ENCODE measurements around the gene CD5L.
A peak's percentile ranks its signal among the peaks of the same experiment; 100 is the strongest.

The CD5L gene

DNA sequence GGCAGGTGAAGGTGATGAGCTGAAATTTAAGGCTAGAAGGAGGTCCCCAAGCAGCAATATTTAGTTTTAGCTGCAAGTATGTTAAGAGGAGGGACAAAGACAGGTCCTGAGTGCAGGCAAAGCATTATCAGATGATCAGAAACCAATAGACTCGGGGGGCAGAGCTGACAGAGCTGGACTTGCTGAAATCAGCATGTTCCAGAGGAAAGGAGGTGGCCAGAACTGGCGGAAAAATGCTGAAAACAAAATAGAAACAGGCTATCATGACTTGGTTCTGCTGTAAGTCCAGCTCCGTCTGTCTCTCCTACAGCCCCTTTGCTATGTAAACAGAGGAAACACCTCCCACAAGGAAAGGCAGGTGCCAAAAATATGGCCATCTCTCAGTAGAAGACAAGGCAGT is at the start of gene CD5L:
CD5L (minus strand) TSS at position 101 of the 400 bp plus-strand sequence. CDS start 107 bp downstream, outside the sequence.
- H3K36me3 ChIP-seq (replicated peaks), result no peaks in the 10 kb centered on the region
- H3K9me3 ChIP-seq, result no peaks in the 10 kb centered on the region
- no peak within 1 kb of the TSS for H3K4me3 ChIP-seq
- H3K27me3 ChIP-seq (ENCODE audit: low read depth), result no peaks in the 10 kb centered on the region
- H3K4me1 ChIP-seq, result no peaks in the 10 kb centered on the region
- no peak for DNase-seq (ENCODE audit: low spot score in 2 of 2)
- in situ Hi-C loops (cut with MboI; ENCODE audit: low sequenced_read_pairs), result no loop called here

DNA sequence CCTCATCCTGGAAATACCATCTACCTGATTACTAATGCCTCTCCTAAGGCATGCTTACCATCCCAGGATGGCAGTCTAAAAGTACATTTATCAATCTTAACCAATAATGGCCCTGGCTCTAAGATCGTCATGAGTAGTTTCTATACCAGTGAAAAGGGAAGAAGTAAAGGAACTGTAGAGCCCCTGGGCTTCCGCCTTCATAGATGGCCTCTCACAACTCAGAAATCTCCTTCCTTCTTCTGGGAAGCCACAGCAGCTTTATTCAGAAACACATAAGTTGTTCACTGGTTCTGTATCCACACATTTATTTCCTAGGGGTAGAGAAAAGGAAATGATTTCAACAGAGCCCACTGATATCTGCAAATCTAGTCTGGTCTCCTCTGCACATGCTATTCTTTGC is 41.0 kb upstream of the CD5L start:
- Histone ChIP-seq H3K9me3 (no peaks in the 10 kb centered on the region), H3K27me3 (ENCODE audit: low read depth) (no peaks in the 10 kb centered on the region; the same call in 1 of the 2 replicates), H3K36me3 (replicated peaks) (no peaks in the 10 kb centered on the region), H3K4me1 (no peaks in the 10 kb centered on the region), H3K4me3 (no peak overlapping the region)
- in situ Hi-C loops (cut with MboI; ENCODE audit: low sequenced_read_pairs), result no loop called here
- no peak for DNase-seq (ENCODE audit: low spot score in 2 of 2)

DNA sequence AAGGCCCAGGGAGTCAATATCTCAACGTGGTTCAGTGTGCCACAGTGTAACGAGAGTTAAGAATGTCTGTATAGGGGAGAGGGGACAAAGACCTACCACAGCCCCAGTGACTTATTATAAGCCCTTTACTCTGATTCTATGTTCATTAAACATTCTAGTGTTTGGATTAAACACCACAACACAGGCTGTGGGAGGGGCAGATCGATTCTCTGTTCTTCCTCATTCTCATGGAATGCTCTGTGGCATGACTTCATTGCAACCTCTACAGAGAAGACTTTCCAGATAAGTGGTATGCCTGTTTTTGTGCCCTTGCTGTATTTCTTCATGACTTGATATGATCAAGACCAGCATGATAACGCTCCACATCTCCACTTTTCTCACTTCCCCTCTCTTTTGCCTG is 39.0 kb upstream of the CD5L start:
- Histone ChIP-seq H3K27me3 (ENCODE audit: low read depth) (no peaks in the 10 kb centered on the region), H3K4me3 (no peak overlapping the region), H3K4me1 (no peaks in the 10 kb centered on the region), H3K36me3 (replicated peaks) (no peaks in the 10 kb centered on the region), H3K9me3 (no peaks in the 10 kb centered on the region)
- in situ Hi-C loops (cut with MboI; ENCODE audit: low sequenced_read_pairs), result no loop called here
- no peak for DNase-seq (ENCODE audit: low spot score in 2 of 2)

DNA sequence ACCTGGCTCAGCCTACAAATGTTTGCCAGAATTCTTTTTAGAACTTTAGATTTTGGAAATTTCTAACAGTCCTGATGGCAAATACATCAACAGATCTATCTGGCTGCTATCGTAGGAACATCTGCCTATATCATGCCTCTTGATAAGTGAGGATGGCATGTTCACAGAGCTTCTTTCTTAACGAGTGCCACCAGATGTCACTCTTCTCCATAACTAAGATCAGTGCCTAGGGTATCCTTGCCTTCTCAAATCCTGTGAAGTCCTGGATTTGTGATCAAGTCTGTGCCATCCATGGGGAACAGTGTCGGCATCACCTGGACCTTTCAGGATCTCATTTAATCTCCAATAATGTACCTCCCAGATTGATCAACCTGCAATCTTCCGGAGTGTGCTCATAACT is 36.5 kb upstream of the CD5L start:
- no peaks in the 10 kb centered on the region for H3K9me3 ChIP-seq
- H3K36me3 ChIP-seq (replicated peaks), result no peaks in the 10 kb centered on the region
- H3K27me3 ChIP-seq (ENCODE audit: low read depth), result no peaks in the 10 kb centered on the region
- H3K4me3 ChIP-seq, result no peak overlapping the region
- in situ Hi-C loops (cut with MboI; ENCODE audit: low sequenced_read_pairs), result no loop called here
- DNase-seq (ENCODE audit: low spot score in 2 of 2), result peak in 1 of 2 experiments; percentile 51
- no peaks in the 10 kb centered on the region for H3K4me1 ChIP-seq

DNA sequence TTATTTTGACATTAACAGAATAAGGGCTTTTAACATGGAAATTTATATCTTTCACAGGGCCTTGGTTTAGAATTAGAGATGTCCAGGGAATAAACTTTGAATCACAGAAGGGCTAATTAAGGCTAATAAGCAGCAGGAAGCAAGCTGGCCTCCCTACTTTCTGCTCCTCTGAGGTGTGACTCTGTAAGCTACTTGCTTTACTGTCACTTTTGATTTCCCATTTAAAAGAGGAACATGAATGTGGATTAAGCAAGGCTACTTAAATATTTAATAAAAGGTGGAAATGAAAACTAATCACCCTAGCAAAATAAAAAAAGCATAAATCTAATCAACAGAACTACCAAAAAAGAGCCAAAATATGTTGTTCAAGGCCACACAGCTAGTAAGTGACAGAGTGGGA is 28.9 kb upstream of the CD5L start:
- in situ Hi-C loops (cut with MboI; ENCODE audit: low sequenced_read_pairs), result no loop called here
- no peak for DNase-seq (ENCODE audit: low spot score in 2 of 2)
- H3K27me3 ChIP-seq (ENCODE audit: low read depth), result 0 out of 2 replicates have a peak, but pooled peaks cover 3% of the 10 kb centered on the region
- H3K4me1 ChIP-seq, result peaks cover 5% of the 10 kb centered on the region
- no peak overlapping the region for H3K4me3 ChIP-seq
- H3K9me3 ChIP-seq, result no peaks in the 10 kb centered on the region
- no peaks in the 10 kb centered on the region for H3K36me3 ChIP-seq (replicated peaks)

DNA sequence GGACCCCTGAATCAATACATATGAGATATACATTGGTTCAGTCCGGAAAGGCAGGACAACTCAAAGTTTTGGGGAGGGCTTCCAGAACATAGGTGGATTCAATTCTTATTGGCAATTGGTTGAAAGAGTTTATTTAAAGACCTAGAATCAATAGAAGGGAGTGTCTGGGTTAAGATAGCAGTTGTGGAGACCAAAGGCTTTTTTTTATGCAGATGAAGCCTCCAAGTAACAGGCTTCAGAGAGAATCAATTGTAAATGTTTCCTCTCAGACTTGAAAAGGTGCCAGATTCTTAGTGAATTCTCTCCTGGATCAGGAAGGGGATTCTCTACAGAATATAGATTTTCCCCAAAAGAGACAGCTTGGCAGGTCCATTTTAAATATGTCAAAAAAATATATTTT is 27.0 kb upstream of the CD5L start:
- Histone ChIP-seq H3K4me3 (no peak overlapping the region), H3K27me3 (ENCODE audit: low read depth) (0 out of 2 replicates have a peak, but pooled peaks cover 3% of the 10 kb centered on the region), H3K4me1 (peaks cover 5% of the 10 kb centered on the region), H3K36me3 (replicated peaks) (no peaks in the 10 kb centered on the region), H3K9me3 (no peaks in the 10 kb centered on the region)
- peak in 1 of 2 experiments; percentile 56 for DNase-seq (ENCODE audit: low spot score in 2 of 2)
- in situ Hi-C loops (cut with MboI; ENCODE audit: low sequenced_read_pairs), result no loop called here

DNA sequence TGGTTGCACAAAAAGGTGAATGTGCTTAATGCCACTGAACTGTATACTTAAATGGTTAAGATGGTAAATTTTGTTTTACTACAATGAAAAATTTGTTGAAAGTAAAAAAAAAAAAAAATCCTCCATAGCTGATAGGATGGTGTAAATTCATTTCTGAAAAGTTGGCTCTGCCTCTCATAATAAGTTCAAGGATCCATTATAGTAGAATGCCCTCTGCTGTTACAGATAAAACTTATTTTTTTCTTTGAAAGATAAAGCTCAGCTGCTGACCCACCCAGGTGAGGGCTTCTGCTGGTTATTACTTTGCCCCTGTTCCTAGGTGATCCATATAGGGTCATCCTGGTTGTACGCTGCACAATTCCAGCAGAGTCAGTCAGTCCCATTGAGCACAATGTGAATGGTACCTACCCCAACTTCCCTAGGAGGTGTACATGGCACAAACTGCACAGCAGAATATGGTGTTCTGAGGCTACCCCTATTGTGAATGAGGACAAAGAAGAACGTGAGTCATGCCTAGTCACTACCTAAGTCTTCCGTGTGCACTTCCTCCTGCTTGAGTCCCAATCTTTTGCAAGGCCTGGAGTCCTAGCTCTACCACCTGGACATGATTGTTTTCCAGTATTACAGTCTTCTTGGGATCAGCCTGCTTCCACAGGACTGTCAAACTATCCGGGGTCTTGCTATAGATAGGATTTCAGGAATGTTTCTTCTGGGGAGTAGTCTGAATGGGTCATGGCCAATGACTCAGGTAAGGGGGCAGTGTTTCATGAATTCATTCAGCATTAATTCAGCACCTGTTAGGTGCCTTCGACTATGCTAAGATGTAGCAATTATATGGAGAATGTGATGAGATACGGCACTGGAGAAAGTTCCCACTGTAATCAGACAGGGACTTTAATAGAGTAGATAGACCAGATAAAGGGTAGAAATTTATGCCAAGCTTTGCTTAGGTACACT is 20.8 kb upstream of the CD5L start:
- in situ Hi-C loops (cut with MboI; ENCODE audit: low sequenced_read_pairs), result no loop called here

DNA sequence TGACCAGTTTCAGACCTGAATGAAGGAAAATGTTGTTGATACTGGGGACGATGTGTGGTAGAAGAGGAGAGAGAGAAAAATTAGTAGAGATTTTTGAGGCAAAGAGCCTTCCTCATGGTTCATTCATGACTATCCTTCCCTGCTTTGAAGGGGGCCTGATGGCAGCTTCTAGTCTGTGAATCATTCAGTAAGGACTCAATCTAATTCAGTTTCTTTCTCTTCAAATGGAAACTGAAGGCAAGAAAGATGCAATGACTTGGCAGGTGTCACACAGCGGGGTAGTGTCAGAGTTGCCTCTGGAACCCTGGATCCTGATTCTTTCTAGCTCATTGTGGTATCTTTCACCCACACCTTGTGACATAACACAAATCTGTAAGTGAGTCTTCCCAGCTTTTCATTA is 14.9 kb upstream of the CD5L start:
- Histone ChIP-seq H3K4me1 (no peaks in the 10 kb centered on the region), H3K9me3 (no peaks in the 10 kb centered on the region), H3K4me3 (no peak overlapping the region), H3K27me3 (ENCODE audit: low read depth) (no peaks in the 10 kb centered on the region), H3K36me3 (replicated peaks) (no peaks in the 10 kb centered on the region)
- in situ Hi-C loops (cut with MboI; ENCODE audit: low sequenced_read_pairs), result no loop called here
- no peak for DNase-seq (ENCODE audit: low spot score in 2 of 2)

More for the DNA sequence above, 20.8 kb upstream of the CD5L start:
- H3K4me3 ChIP-seq, result no peak overlapping the region
- no peaks in the 10 kb centered on the region for H3K36me3 ChIP-seq (replicated peaks)
- no peaks in the 10 kb centered on the region for H3K9me3 ChIP-seq
- no peak for DNase-seq (ENCODE audit: low spot score in 2 of 2)
- 0 out of 2 replicates have a peak, but pooled peaks cover 3% of the 10 kb centered on the region for H3K27me3 ChIP-seq (ENCODE audit: low read depth)
- no peaks in the 10 kb centered on the region for H3K4me1 ChIP-seq

DNA sequence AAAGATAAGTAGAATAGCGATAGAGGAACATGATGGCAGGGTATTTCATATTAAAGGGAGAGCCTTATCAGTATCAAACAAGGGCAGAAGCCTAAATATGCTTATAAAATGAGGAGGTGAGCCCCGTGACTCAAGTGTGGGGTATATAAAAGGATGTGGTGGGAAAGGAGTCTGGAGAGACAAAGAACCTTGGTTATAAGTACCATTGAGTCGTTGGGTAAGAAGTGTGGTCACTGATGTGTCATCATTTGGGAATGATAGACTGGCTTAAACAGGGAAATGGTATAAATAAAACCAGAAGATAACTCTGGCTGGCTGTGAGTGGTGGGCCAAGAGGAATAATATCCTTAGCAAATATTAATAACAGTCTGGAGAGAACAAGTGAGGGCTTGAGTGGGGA is 10.9 kb upstream of the CD5L start:
- Histone ChIP-seq H3K9me3 (no peaks in the 10 kb centered on the region), H3K4me3 (no peak overlapping the region), H3K36me3 (replicated peaks) (no peaks in the 10 kb centered on the region), H3K4me1 (no peaks in the 10 kb centered on the region), H3K27me3 (ENCODE audit: low read depth) (no peaks in the 10 kb centered on the region)
- in situ Hi-C loops (cut with MboI; ENCODE audit: low sequenced_read_pairs), result no loop called here
- DNase-seq (ENCODE audit: low spot score in 2 of 2), result no peak

DNA sequence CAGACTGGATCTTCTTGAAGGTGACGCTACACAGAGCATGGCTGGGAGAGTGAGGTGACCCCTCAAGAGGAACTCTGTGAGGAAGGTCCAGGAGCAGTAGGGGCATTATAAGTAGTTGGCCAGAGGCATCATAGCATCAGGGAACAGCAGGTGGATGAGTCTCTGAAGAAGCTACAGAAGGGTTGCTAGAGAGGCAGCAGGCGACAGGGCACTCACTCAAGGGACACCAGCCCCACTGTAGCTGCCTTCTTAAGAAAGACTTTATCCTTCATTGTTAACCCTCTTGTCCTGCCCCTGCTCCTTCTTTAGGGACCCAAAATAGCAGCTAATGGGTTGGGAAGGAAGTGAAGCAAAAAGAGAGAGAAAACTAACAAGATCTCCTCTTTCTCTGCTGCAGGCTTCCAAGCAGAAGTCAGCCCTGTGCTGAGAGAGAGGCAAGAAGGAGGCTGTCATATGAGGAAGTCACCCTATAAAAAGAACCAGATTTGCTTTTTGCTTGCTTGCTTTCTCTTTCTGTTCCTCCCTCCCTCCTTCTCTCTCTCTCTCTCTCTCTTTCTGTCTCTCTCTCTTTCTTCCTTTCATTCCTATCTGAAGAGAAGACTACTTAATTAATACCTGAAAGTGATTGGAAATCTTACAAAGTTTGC is 7.7 kb upstream of the CD5L start:
- in situ Hi-C loops (cut with MboI; ENCODE audit: low sequenced_read_pairs), result no loop called here
- Histone ChIP-seq H3K27me3 (ENCODE audit: low read depth) (no peaks in the 10 kb centered on the region), H3K4me3 (no peak overlapping the region), H3K4me1 (no peaks in the 10 kb centered on the region), H3K9me3 (no peaks in the 10 kb centered on the region), H3K36me3 (replicated peaks) (no peaks in the 10 kb centered on the region)
- no peak for DNase-seq (ENCODE audit: low spot score in 2 of 2)

DNA sequence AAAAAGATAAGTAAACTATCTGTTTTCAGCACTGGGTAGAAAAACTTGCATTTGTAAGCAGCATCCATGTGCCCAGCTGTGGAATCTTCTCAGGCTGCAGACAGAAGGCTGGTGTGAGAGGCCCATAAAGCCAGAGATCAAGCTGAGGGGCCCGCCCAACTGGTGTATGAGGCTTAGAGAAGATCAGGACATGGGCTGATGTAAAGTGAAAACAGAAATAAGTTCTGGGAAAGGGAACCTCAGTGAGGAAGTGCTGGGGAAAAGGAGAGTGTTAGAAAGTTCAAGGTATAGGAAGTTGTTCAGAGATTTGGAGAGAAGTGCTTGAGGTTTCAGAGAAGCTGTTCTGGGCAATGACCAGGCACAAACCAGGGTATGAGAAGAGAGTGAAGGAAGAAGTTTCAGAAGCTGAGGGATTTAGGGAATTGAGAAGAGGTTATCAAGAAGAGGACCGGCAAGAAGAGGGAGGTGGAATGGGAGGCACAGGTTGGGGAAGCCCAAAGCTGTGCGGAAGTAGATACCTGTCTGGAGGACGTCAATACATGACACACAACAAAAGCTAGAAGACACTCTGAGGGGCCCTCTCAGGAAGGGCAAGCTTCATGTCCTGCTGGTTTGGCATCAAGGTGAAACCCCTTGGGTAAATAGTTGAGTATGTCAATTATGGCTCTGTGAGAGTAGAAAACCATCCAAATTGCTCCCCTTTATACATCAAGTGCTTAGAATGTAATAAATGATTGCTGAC is 2.7 kb upstream of the CD5L start:
- Histone ChIP-seq H3K27me3 (ENCODE audit: low read depth) (no peaks in the 10 kb centered on the region), H3K4me3 (no peak overlapping the region), H3K36me3 (replicated peaks) (no peaks in the 10 kb centered on the region), H3K9me3 (no peaks in the 10 kb centered on the region), H3K4me1 (no peaks in the 10 kb centered on the region)
- in situ Hi-C loops (cut with MboI; ENCODE audit: low sequenced_read_pairs), result no loop called here
- no peak for DNase-seq (ENCODE audit: low spot score in 2 of 2)

DNA sequence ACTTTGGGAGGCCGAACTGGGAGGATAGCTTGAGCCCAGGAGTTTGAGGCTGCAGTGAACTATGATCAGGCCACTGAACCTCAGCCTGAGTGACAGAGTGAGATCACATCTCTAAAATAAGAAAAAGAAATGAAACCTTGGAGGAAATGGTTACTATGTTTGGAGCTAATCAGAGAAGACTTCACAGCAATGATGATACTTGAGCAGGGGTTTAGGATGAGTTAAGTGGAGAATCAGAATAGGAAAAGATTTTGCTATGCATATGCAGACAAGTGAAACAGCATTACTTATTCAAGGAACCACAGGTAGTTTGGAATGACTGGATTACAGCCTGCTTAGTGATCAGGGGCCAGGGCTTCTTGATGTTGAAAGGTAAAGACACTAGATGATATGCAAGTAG is 1.3 kb upstream of the CD5L start:
- H3K36me3 ChIP-seq (replicated peaks), result no peaks in the 10 kb centered on the region
- H3K9me3 ChIP-seq, result no peaks in the 10 kb centered on the region
- in situ Hi-C loops (cut with MboI; ENCODE audit: low sequenced_read_pairs), result no loop called here
- no peaks in the 10 kb centered on the region for H3K4me1 ChIP-seq
- H3K27me3 ChIP-seq (ENCODE audit: low read depth), result no peaks in the 10 kb centered on the region
- DNase-seq (ENCODE audit: low spot score in 2 of 2), result no peak
- no peak overlapping the region for H3K4me3 ChIP-seq

DNA sequence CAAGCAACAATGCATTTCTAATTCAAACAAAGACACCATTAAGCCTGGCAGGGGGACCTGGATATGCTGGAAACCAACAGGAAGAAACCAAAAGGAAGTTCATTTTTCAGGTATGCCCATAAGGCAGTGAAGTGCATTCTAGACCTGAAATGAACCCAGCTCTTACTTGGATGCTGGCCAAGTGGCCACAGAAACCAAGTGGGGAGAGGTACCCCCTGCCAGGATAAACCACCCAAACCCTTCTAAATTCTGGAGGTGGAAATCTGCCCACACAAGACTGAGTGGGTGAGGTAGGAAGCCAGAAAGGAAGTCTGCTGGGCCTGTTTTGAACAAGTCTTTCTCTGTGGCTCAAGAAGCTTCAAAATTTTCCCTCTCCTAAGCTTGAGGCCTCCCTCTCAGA is 2.6 kb downstream of the CD5L start:
- Histone ChIP-seq H3K4me1 (no peaks in the 10 kb centered on the region), H3K9me3 (no peaks in the 10 kb centered on the region), H3K4me3 (no peak overlapping the region), H3K36me3 (replicated peaks) (no peaks in the 10 kb centered on the region), H3K27me3 (ENCODE audit: low read depth) (no peaks in the 10 kb centered on the region)
- DNase-seq (ENCODE audit: low spot score in 2 of 2), result no peak
- in situ Hi-C loops (cut with MboI; ENCODE audit: low sequenced_read_pairs), result no loop called here

DNA sequence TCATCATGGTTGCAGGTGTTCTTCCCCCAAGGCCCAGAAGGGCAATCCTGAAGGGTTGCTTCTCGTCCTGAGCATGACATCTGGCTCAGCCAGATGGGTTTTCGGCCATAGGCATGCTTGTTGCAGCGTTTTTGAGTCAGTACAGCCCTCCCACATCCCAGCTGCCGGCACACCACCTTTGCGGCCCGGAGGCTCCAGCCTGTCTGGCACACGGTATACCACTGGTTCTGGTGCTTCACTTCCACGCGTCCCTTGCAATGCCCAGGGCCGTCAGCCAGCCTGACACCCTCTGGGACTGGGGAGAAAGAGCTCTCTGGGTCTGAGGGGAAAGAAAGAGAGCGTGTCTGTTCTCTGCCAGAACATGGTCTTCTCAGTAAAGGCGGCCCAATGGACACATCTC is 7.2 kb downstream of the CD5L start:
- Histone ChIP-seq H3K4me1 (no peaks in the 10 kb centered on the region), H3K9me3 (no peaks in the 10 kb centered on the region), H3K27me3 (ENCODE audit: low read depth) (no peaks in the 10 kb centered on the region), H3K4me3 (no peak overlapping the region), H3K36me3 (replicated peaks) (no peaks in the 10 kb centered on the region)
- DNase-seq (ENCODE audit: low spot score in 2 of 2), result no peak
- in situ Hi-C loops (cut with MboI; ENCODE audit: low sequenced_read_pairs), result no loop called here

Measured in HAP-1 (cell line).